Measurements from ENCODE around the gene DIS3L2.

The DIS3L2 gene

GRCh38 chr2:231929961-231930592 lies 31.4 kb upstream of the DIS3L2 start:
- peaks cover 3 to 20% of the 10 kb centered on the region in 2 donors for H3K4me1 ChIP-seq (ENCODE audit: control insufficient read depth in 1 of 2, insufficient read depth in 2 of 2, low read length in 2 of 2)
- H3K9ac ChIP-seq (ENCODE audit: low read depth in 1 of 2, low read length in 2 of 2): no peak overlapping the region
- H3K36me3 ChIP-seq (ENCODE audit: control insufficient read depth in 1 of 2, insufficient read depth in 2 of 2, low read length in 2 of 2): no peaks in the 10 kb centered on the region
- no peak overlapping the region for H3K4me3 ChIP-seq (ENCODE audit: low read depth in 1 of 2, low read length in 2 of 2)
- no peaks in the 10 kb centered on the region for H3K9me3 ChIP-seq (ENCODE audit: control insufficient read depth in 1 of 2, low read length in 2 of 2)
- no peak overlapping the region for H3K27ac ChIP-seq (ENCODE audit: low read depth, low read length)
- H3K27me3 ChIP-seq (ENCODE audit: control insufficient read depth in 1 of 2, insufficient read depth in 2 of 2, low read length in 2 of 2): peaks cover 36 to 37% of the 10 kb centered on the region in 2 donors

- H3K27me3 ChIP-seq (ENCODE audit: control insufficient read depth in 1 of 2, insufficient read depth in 2 of 2, low read length in 2 of 2): peaks cover 32 to 36% of the 10 kb centered on the region in 2 donors
- H3K9me3 ChIP-seq (ENCODE audit: control insufficient read depth in 1 of 2, low read length in 2 of 2): no peaks in the 10 kb centered on the region
- H3K27ac ChIP-seq (ENCODE audit: low read depth, low read length): no peak overlapping the region
Observed at GRCh38 chr2:231930593-231931281, 30.8 kb upstream of the DIS3L2 start.

GRCh38 chr2:231931481-231931915 lies 30.0 kb upstream of the DIS3L2 start:
- Histone ChIP-seq H3K27ac (ENCODE audit: low read depth, low read length) (no peak overlapping the region), H3K4me3 (ENCODE audit: low read depth in 1 of 2, low read length in 2 of 2) (no peak overlapping the region), H3K36me3 (ENCODE audit: control insufficient read depth in 1 of 2, insufficient read depth in 2 of 2, low read length in 2 of 2) (no peaks in the 10 kb centered on the region), H3K27me3 (ENCODE audit: control insufficient read depth in 1 of 2, insufficient read depth in 2 of 2, low read length in 2 of 2) (peaks cover 30 to 31% of the 10 kb centered on the region in 2 donors), H3K9ac (ENCODE audit: low read depth in 1 of 2, low read length in 2 of 2) (no peak overlapping the region), H3K4me1 (ENCODE audit: control insufficient read depth in 1 of 2, insufficient read depth in 2 of 2, low read length in 2 of 2) (peaks cover 0 to 8% of the 10 kb centered on the region in 2 donors), H3K9me3 (ENCODE audit: control insufficient read depth in 1 of 2, low read length in 2 of 2) (no peaks in the 10 kb centered on the region)

More at GRCh38 chr2:231930593-231931281, 30.8 kb upstream of the DIS3L2 start:
- Histone ChIP-seq H3K4me3 (ENCODE audit: low read depth in 1 of 2, low read length in 2 of 2) (no peak overlapping the region), H3K36me3 (ENCODE audit: control insufficient read depth in 1 of 2, insufficient read depth in 2 of 2, low read length in 2 of 2) (no peaks in the 10 kb centered on the region), H3K9ac (ENCODE audit: low read depth in 1 of 2, low read length in 2 of 2) (no peak overlapping the region), H3K4me1 (ENCODE audit: control insufficient read depth in 1 of 2, insufficient read depth in 2 of 2, low read length in 2 of 2) (peaks cover 0 to 15% of the 10 kb centered on the region in 2 donors)

- no peak overlapping the region for H3K4me3 ChIP-seq (ENCODE audit: low read depth in 1 of 2, low read length in 2 of 2)
- H3K36me3 ChIP-seq (ENCODE audit: control insufficient read depth in 1 of 2, insufficient read depth in 2 of 2, low read length in 2 of 2): no peaks in the 10 kb centered on the region
- H3K9me3 ChIP-seq (ENCODE audit: control insufficient read depth in 1 of 2, low read length in 2 of 2): no peaks in the 10 kb centered on the region
- H3K9ac ChIP-seq (ENCODE audit: low read depth in 1 of 2, low read length in 2 of 2): no peak overlapping the region
- no peaks in the 10 kb centered on the region for H3K4me1 ChIP-seq (ENCODE audit: control insufficient read depth in 1 of 2, insufficient read depth in 2 of 2, low read length in 2 of 2)
- peaks cover 19% of the 10 kb centered on the region in 2 donors for H3K27me3 ChIP-seq (ENCODE audit: control insufficient read depth in 1 of 2, insufficient read depth in 2 of 2, low read length in 2 of 2)
- H3K27ac ChIP-seq (ENCODE audit: low read depth, low read length): no peak overlapping the region
Observed at GRCh38 chr2:231932711-231932970, 28.9 kb upstream of the DIS3L2 start.

- Histone ChIP-seq H3K9ac (ENCODE audit: low read depth in 1 of 2, low read length in 2 of 2) (no peak overlapping the region), H3K4me1 (ENCODE audit: control insufficient read depth in 1 of 2, insufficient read depth in 2 of 2, low read length in 2 of 2) (no peaks in the 10 kb centered on the region), H3K27ac (ENCODE audit: low read depth, low read length) (no peak overlapping the region), H3K36me3 (ENCODE audit: control insufficient read depth in 1 of 2, insufficient read depth in 2 of 2, low read length in 2 of 2) (no peaks in the 10 kb centered on the region), H3K27me3 (ENCODE audit: control insufficient read depth in 1 of 2, insufficient read depth in 2 of 2, low read length in 2 of 2) (peaks cover 13 to 15% of the 10 kb centered on the region in 2 donors), H3K9me3 (ENCODE audit: control insufficient read depth in 1 of 2, low read length in 2 of 2) (no peaks in the 10 kb centered on the region), H3K4me3 (ENCODE audit: low read depth in 1 of 2, low read length in 2 of 2) (no peak overlapping the region)
Observed at GRCh38 chr2:231932985-231933915, 28.3 kb upstream of the DIS3L2 start.

GRCh38 chr2:231933916-231934401 lies 27.6 kb upstream of the DIS3L2 start:
- Histone ChIP-seq H3K9ac (ENCODE audit: low read depth in 1 of 2, low read length in 2 of 2) (no peak overlapping the region), H3K27ac (ENCODE audit: low read depth, low read length) (no peak overlapping the region), H3K27me3 (ENCODE audit: control insufficient read depth in 1 of 2, insufficient read depth in 2 of 2, low read length in 2 of 2) (peaks cover 7 to 15% of the 10 kb centered on the region in 2 donors), H3K9me3 (ENCODE audit: control insufficient read depth in 1 of 2, low read length in 2 of 2) (no peaks in the 10 kb centered on the region), H3K36me3 (ENCODE audit: control insufficient read depth in 1 of 2, insufficient read depth in 2 of 2, low read length in 2 of 2) (no peaks in the 10 kb centered on the region), H3K4me3 (ENCODE audit: low read depth in 1 of 2, low read length in 2 of 2) (no peak overlapping the region), H3K4me1 (ENCODE audit: control insufficient read depth in 1 of 2, insufficient read depth in 2 of 2, low read length in 2 of 2) (no peaks in the 10 kb centered on the region)

GRCh38 chr2:231934441-231935206 lies 26.9 kb upstream of the DIS3L2 start:
- Histone ChIP-seq H3K36me3 (ENCODE audit: control insufficient read depth in 1 of 2, insufficient read depth in 2 of 2, low read length in 2 of 2) (no peaks in the 10 kb centered on the region), H3K4me3 (ENCODE audit: low read depth in 1 of 2, low read length in 2 of 2) (no peak overlapping the region), H3K27me3 (ENCODE audit: control insufficient read depth in 1 of 2, insufficient read depth in 2 of 2, low read length in 2 of 2) (peaks cover 7 to 10% of the 10 kb centered on the region in 2 donors), H3K4me1 (ENCODE audit: control insufficient read depth in 1 of 2, insufficient read depth in 2 of 2, low read length in 2 of 2) (no peaks in the 10 kb centered on the region), H3K9me3 (ENCODE audit: control insufficient read depth in 1 of 2, low read length in 2 of 2) (no peaks in the 10 kb centered on the region), H3K27ac (ENCODE audit: low read depth, low read length) (no peak overlapping the region), H3K9ac (ENCODE audit: low read depth in 1 of 2, low read length in 2 of 2) (no peak overlapping the region)

GRCh38 chr2:231935207-231935524 lies 26.3 kb upstream of the DIS3L2 start:
- no peak overlapping the region for H3K4me3 ChIP-seq (ENCODE audit: low read depth in 1 of 2, low read length in 2 of 2)
- H3K4me1 ChIP-seq (ENCODE audit: control insufficient read depth in 1 of 2, insufficient read depth in 2 of 2, low read length in 2 of 2): no peaks in the 10 kb centered on the region
- H3K36me3 ChIP-seq (ENCODE audit: control insufficient read depth in 1 of 2, insufficient read depth in 2 of 2, low read length in 2 of 2): no peaks in the 10 kb centered on the region
- peaks cover 6 to 7% of the 10 kb centered on the region in 2 donors for H3K27me3 ChIP-seq (ENCODE audit: control insufficient read depth in 1 of 2, insufficient read depth in 2 of 2, low read length in 2 of 2)
- H3K9ac ChIP-seq (ENCODE audit: low read depth in 1 of 2, low read length in 2 of 2): no peak overlapping the region
- H3K9me3 ChIP-seq (ENCODE audit: control insufficient read depth in 1 of 2, low read length in 2 of 2): no peaks in the 10 kb centered on the region
- no peak overlapping the region for H3K27ac ChIP-seq (ENCODE audit: low read depth, low read length)

GRCh38 chr2:231935815-231936214 lies 25.7 kb upstream of the DIS3L2 start:
- H3K4me3 ChIP-seq (ENCODE audit: low read depth in 1 of 2, low read length in 2 of 2): no peak overlapping the region
- H3K36me3 ChIP-seq (ENCODE audit: control insufficient read depth in 1 of 2, insufficient read depth in 2 of 2, low read length in 2 of 2): no peaks in the 10 kb centered on the region
- peaks cover 0 to 7% of the 10 kb centered on the region in 2 donors for H3K27me3 ChIP-seq (ENCODE audit: control insufficient read depth in 1 of 2, insufficient read depth in 2 of 2, low read length in 2 of 2)
- no peak overlapping the region for H3K9ac ChIP-seq (ENCODE audit: low read depth in 1 of 2, low read length in 2 of 2)
- no peaks in the 10 kb centered on the region for H3K4me1 ChIP-seq (ENCODE audit: control insufficient read depth in 1 of 2, insufficient read depth in 2 of 2, low read length in 2 of 2)
- no peak overlapping the region for H3K27ac ChIP-seq (ENCODE audit: low read depth, low read length)
- H3K9me3 ChIP-seq (ENCODE audit: control insufficient read depth in 1 of 2, low read length in 2 of 2): no peaks in the 10 kb centered on the region

Data from duodenal mucosa (tissue), 2 donors.